ENCODE results near the gene NEUROG1. TPM values are rescaled to one million over a fixed set of nuclear protein-coding genes. Genes with fewer than 3 reads are reported as not detected.

Gene NEUROG1
- total and polyA plus RNA-seq, 10 of the 15 experiments (the other 5 are each of a cell fraction or from before 2014, with no cell fraction given), result not detected

GRCh38 chr5:135487839-135488514 is 47.8 kb downstream of the NEUROG1 start:
- Histone ChIP-seq H3K4me1 (ENCODE audit: control insufficient read depth, insufficient read depth, low read length) (no peaks in the 10 kb centered on the region), H3K9me3 (replicated peaks; ENCODE audit: control insufficient read depth, insufficient read depth, low read length) (no peaks in the 10 kb centered on the region), H3K79me2 (ENCODE audit: control insufficient read depth, insufficient read depth, low read length) (no peaks in the 10 kb centered on the region), H3K4me3 (no peak overlapping the region), H2AFZ (ENCODE audit: control insufficient read depth, low read depth, low read length) (no peak overlapping the region), H4K20me1 (ENCODE audit: control insufficient read depth, insufficient read depth) (no peaks in the 10 kb centered on the region; the same call in 1 of the 2 replicates), H3K27me3 (replicated peaks in 1 of 2; ENCODE audit: control insufficient read depth in 2 of 2, insufficient read depth in 2 of 2, low read length in 1 of 2) (peaks cover 9 to 17% of the 10 kb centered on the region in 2 experiments; a peak in 3 of 4 replicates), H3K9ac (ENCODE audit: control insufficient read depth, insufficient read depth, low read length) (no peak overlapping the region), H3K36me3 (ENCODE audit: control insufficient read depth in 2 of 2, insufficient read depth in 2 of 2, low read length in 1 of 2) (no peaks in the 10 kb centered on the region), H3K4me2 (ENCODE audit: control insufficient read depth, insufficient read depth) (no peak overlapping the region), H3K27ac (ENCODE audit: control insufficient read depth, insufficient read depth) (no peak overlapping the region)
- ChIA-PET POLR2A (no interaction called here), RAD21 (ENCODE audit: unreplicated experiment) (no interaction called here), CTCF (interaction anchor here (0.7 to 1.9 kb wide), 4 partner anchors 24 to 78 kb away, joined by 3 to 5 read pairs (median 4); no protein-coding TSS in a partner anchor), SMC1A (ENCODE audit: uncharacterized antibody, unreplicated experiment) (no interaction called here)
- FAIRE-seq (no peak), ATAC-seq (no peak), DNase-seq (ENCODE audit: low read depth, low spot score) (no peak)
- BruUV-seq (replicated peaks), result no TSS peak
- in situ Hi-C loops (cut with MboI) (no loop called here), intact Hi-C loops (cut with micrococcal nuclease; ENCODE audit: unreplicated experiment) (no loop called here)
- 58% methylated on average over 9 of the region's 11 CpGs for WGBS (ENCODE audit: insufficient coverage, insufficient replicate concordance, low lambda C conversion rate, missing lambda C conversion rate)
- TF ChIP-seq FOXM1 (IDR thresholded peaks at IDR 0.05; ENCODE audit: low read depth, low read length) (no peak), ETV6 (conservative IDR thresholded peaks at IDR 0.05 in 1 of 2, IDR thresholded peaks at IDR 0.05 in 1 of 2; ENCODE audit: borderline replicate concordance in 1 of 2, low read depth in 1 of 2) (no peak), KLF5 (IDR thresholded peaks at IDR 0.05; ENCODE audit: partially characterized antibody) (no peak), MXI1 (IDR thresholded peaks at IDR 0.05; ENCODE audit: low read depth, low read length) (no peak), SMAD1 (IDR thresholded peaks at IDR 0.05; ENCODE audit: low read depth, partially characterized antibody) (no peak), POLR2A (IDR thresholded peaks at IDR 0.05; ENCODE audit: low read depth, low read length) (no peak), ZNF687 (IDR thresholded peaks at IDR 0.05) (no peak), KDM1A (IDR thresholded peaks at IDR 0.05; ENCODE audit: borderline replicate concordance) (no peak)

Data from GM12878 (cell line).